NCI-H345 treated with DMSO at 0.1 percent for 48 hours (cell line): ENCODE data around the gene KCNJ15.

ENCODE experiments used
- DNase-seq: peaks from one replicate; lab custom pipeline; 2025; ENCODE audit not compliant: unreplicated experiment; lab: John Stamatoyannopoulos, UW

Gene KCNJ15

DNA sequence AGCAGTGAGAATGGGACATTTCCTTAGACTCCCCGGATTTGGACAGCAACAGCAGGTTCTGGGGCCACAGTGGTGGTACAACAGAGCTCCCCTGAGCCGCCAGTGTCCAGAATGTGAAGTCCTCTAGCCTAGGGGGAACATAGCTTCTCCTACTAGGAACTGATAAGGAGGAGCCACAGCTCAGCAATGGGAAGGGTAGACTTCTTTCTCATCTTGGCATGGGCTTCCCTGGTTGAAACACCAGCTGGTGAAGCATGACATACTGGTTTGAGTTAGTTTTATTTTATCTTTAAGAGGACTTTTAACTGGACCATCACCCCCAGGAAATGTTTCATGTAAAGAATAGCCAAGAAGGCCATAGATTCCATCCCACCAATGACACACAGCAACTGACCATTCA, 68.4 kb downstream of the KCNJ15 start:
- DNase-seq, result no peak

DNA sequence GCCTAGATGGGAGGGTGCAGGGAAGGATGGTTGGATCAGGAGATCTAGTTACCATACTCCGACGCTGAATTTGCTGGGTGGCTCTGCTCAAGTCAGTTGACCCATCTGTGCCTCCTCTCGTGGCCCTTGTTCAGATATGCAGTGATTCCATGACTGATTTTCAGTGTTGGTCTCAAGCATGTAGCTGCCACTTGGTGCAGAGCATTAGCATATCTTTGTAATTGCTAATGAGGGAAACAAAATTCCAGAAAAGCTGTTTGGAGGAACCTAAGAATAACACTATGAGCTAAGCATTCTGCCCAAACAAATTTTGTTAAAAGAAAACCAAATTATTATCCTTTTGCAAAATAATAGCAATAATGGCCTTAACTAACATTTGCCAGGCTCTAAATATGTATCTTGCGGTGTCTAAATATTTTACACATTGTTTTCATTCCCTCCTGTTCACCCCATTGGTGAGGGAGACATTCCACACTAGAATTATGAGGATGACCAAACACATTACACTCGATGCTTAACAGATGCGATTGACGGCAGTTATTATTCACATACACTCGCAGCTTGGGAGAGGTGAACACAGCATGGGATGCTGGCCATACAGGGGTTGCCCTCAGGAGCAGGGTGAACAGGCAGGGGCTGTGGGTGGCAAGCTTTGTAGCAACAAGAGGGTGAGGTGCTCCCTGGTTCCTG, 69.1 kb downstream of the KCNJ15 start:
- no peak for DNase-seq

DNA sequence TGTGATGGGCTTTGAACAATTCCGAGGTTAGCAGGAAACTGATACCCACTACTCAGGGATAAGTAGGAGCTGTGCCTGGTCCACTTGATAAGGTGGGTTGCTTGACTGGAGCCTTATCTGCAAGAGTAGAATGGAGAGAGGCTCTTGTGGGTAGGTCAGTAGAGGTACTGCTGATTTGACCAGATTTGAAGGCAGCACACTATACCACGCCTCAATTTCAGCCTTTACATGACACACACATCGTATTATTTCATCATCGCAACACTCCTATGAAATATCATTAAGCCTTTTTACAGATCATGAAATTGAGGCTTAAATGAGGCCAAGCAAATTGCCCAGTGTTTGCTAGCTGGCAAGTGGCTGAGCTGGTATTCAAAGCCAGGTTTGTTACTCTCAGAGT, 69.6 kb downstream of the KCNJ15 start:
- DNase-seq, result no peak

DNA sequence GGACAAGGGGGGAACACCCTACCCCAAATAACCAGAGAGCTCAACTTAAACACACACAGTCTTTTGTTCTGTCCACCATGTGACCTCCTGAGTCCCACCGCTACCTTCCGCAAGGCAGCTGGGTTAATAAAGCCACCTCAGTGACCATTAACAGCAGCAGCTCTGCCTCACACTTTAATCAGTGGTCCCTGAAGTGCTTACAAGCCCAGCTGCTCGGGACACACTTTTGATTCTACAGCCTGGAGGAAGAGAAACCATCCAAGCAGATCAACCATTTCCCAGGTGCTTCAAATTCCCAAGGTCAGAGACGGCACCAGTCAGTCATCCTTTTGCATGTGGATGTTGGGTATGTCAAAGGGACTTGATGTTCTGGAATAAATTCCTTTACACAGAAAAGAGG, 70.1 kb downstream of the KCNJ15 start:
- DNase-seq, result no peak

- no peak for DNase-seq
Measured at GRCh38 chr21:38327984-38328383, 71.2 kb downstream of the KCNJ15 start.

GRCh38 chr21:38329162-38329561, 72.4 kb downstream of the KCNJ15 start:
- no peak for DNase-seq

- DNase-seq, result no peak
Measured at GRCh38 chr21:38330666-38331065, 73.9 kb downstream of the KCNJ15 start.

- DNase-seq, result no peak
Measured at GRCh38 chr21:38333301-38334272, 76.8 kb downstream of the KCNJ15 start.

- no peak for DNase-seq
Measured at GRCh38 chr21:38334866-38335265, 78.1 kb downstream of the KCNJ15 start.

DNA sequence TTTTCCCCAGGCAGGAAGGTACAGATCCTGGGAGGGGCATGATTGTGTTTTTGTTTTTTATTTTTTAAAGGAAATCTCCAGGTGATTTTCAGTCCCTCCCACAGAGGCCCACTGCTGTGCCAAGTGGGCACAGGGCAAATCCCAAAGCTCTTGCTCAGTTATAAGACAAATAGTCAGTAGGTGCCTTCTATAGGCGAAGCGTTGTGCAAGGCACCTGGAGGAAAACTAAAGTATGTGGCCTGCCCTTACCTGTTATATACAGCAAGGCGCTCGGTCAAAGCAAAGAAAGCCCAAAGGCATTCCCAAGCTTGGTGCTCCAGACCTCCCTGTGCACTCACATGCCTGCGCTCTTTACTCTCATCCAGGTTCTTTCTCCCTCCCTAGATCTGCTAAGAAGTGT, 81.0 kb downstream of the KCNJ15 start:
- no peak for DNase-seq

- no peak for DNase-seq
Measured at GRCh38 chr21:38340131-38340530, 83.3 kb downstream of the KCNJ15 start.

DNA sequence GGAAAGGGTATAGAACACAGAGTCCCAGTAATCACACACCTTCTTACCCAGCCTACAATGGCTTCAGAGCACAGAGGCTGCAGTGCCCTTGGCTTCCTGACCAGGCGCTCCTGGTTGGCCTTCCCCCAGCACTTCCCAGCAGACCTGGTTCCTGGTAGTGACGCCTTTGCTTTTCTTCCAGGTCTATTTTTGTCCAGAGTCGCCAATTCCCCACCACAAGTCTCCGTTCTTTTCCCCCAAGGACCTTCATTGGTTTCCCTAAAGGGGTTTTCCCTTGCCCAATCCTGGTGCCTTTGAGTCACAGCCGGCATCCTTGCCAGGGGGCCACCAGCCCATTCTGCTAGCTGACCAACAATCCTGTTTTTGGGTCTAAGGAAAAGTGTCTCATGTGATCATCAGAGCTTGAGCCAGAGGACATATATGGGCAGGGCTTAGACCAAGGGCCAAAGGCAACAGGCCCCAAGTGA, 84.8 kb downstream of the KCNJ15 start:
- no peak for DNase-seq

GRCh38 chr21:38342739-38343138, 85.9 kb downstream of the KCNJ15 start:
- DNase-seq, result no peak

GRCh38 chr21:38343691-38344090, 86.9 kb downstream of the KCNJ15 start:
- no peak for DNase-seq

GRCh38 chr21:38346286-38346685, 89.5 kb downstream of the KCNJ15 start:
- DNase-seq, result no peak

DNA sequence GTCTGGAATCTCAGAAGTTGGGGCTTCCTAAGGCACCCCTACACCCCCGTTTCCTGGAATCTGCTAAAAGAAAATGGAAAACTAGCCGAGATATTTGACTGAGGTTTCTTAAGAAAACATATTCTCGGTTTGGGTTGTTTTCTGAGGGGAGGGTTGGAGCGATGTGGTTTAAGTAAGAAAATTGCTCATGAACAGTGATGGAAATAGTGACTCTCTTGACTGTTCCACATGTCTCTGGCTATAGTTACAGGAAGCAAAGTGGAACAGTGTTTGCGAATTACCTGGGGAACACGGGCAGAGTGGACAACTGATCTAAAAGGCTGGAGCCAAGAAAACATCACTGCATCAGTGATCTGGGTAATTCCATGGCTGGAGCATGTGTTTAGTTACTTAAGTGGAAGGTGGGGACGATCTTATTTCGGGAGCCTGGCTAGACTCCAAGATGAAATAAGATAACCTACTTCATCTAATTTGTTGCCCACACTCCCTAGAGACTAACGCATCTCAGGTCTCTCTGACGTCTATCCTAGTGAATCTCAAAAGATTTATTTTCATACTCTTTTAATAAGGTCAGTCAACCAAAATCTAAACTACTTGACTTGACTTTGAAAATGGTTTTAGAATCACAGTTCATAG, 92.4 kb downstream of the KCNJ15 start:
- no peak for DNase-seq

- DNase-seq, result no peak
Measured at GRCh38 chr21:38349977-38350376, 93.2 kb downstream of the KCNJ15 start.

DNA sequence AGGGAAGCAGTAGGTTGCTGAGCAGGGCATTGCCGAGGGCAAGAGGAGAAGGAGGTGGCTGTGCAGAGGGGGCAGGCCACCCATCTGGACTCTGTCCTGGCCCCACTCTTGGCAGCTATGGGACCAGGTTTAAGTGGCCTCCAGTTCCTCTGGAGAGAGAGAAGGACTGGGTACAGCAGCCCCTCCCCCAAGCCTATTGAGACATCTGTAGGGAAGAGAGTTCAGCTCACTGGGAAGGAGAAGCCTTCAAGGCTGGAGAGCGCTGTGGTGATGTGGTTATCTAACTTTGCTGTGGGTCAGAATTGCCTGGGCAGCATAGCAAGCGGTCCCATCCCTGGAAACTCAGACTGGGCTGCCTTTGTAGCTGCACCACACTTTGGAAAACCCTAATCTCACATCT, 93.9 kb downstream of the KCNJ15 start:
- DNase-seq, result no peak

DNA sequence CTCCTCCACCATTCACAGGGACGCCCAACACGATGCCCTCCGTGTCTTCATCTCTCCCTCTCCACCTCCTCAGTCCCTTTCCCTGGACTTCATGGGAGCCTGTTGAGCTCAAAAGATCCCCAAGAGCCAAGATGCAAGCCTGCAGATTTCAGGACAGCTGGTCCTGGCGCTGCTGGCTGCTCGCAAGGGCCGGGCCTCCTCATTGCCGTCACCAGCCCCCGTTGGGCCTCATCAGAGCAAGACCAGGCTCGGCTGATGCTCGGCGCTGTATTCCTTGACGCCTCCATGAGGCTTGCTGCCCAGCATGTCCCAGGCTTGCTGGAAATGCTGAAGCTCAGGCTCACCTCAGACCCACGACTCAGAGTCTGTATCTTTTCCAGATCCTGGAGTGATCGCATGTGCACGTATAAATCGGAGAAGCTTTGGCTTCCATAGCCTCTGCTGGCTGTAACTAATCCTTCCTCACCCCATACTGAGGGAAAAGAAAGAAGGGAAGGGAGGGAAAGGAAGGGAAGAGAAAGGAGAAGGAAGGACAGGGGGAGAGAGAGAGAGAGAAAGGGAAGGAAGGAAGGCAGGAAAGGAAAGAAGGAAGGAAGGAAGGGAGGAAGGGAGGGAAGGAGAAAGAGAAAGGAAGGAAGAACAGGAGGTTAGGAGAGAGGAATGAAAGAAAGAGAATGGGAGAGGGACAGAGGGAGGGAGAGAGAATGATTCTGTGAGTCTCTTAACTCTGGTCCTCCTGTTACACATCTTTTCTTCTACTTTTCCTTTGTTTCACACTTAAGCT, 94.6 kb downstream of the KCNJ15 start:
- DNase-seq, result no peak

- DNase-seq, result no peak
Measured at GRCh38 chr21:38351961-38352521, 95.2 kb downstream of the KCNJ15 start.
